Mesenchymal stem cell (in vitro differentiated cells and primary cell): Measurements from ENCODE around the gene PRKAG2.

ENCODE experiments used
- DNase-seq: peaks from one replicate; pipeline ENCODE4 v3.0.0-alpha.2; 2013
- H2AFZ ChIP-seq: one replicate; pipeline ENCODE4 v1.6.1; 2013; ENCODE audit warnings: low read depth, mild to moderate bottlenecking, control low read depth, inconsistent platforms, low read length, moderate library complexity
- H2AK5ac ChIP-seq: 2 replicates; pipeline ENCODE4 v1.6.1; 2013; ENCODE audit warnings: low read length, moderate library complexity, mild to moderate bottlenecking, inconsistent platforms; ENCODE audit not compliant: severe bottlenecking
- H2BK120ac ChIP-seq: one replicate; pipeline ENCODE4 v1.6.1; 2013; ENCODE audit warnings: low read depth, mild to moderate bottlenecking, inconsistent platforms, low read length, moderate library complexity
- H2BK12ac ChIP-seq, 2 experiments: one replicate each; pipeline ENCODE4 v1.6.1; 2013; ENCODE audit warnings: inconsistent platforms in 2 of 2, low read length in 2 of 2, mild to moderate bottlenecking in 2 of 2, moderate library complexity in 2 of 2, control low read depth in 1 of 2
- H2BK15ac ChIP-seq: one replicate; pipeline ENCODE4 v1.6.1; 2013; ENCODE audit warnings: mild to moderate bottlenecking, low read depth, inconsistent platforms; ENCODE audit not compliant: poor library complexity, severe bottlenecking
- H2BK5ac ChIP-seq: 2 replicates; pipeline ENCODE4 v1.6.1; 2013; ENCODE audit warnings: low read depth, mild to moderate bottlenecking, low read length, control low read depth, inconsistent platforms; ENCODE audit not compliant: poor library complexity, severe bottlenecking
- H3K14ac ChIP-seq, 2 experiments: one replicate each; pipeline ENCODE4 v1.6.1; 2013; ENCODE audit warnings: inconsistent platforms in 2 of 2, low read length in 2 of 2, control low read depth in 1 of 2, mild to moderate bottlenecking in 1 of 2, moderate library complexity in 1 of 2
- H3K18ac ChIP-seq, 2 experiments: one replicate each; pipeline ENCODE4 v1.6.1; 2013; ENCODE audit warnings: inconsistent platforms in 2 of 2, low read length in 2 of 2, control low read depth in 1 of 2, low read depth in 1 of 2, mild to moderate bottlenecking in 1 of 2
- H3K23ac ChIP-seq, 2 experiments: one replicate each; pipeline ENCODE4 v1.6.1; 2013; ENCODE audit warnings: inconsistent platforms in 2 of 2, low read length in 2 of 2, mild to moderate bottlenecking in 2 of 2, moderate library complexity in 2 of 2, control low read depth in 1 of 2
- H3K27ac ChIP-seq: 2 replicates; pipeline ENCODE4 v1.5.1; 2013; ENCODE audit warnings: mild to moderate bottlenecking, moderate library complexity, low read length, control low read depth, inconsistent platforms; ENCODE audit not compliant: poor library complexity, severe bottlenecking
- H3K27me3 ChIP-seq, 2 experiments: 2 replicates each; pipeline versions ENCODE4 v1.6.1 to v1.7.0; 2013; ENCODE audit warnings: low read length in 2 of 2, mild to moderate bottlenecking in 2 of 2, moderate library complexity in 2 of 2, control low read depth in 1 of 2, inconsistent platforms in 1 of 2; ENCODE audit not compliant: control insufficient read depth in 1 of 2, insufficient read depth in 1 of 2
- H3K36me3 ChIP-seq, 2 experiments: 2 replicates each; pipeline versions ENCODE4 v1.6.1 to v1.7.0; 2013; ENCODE audit warnings: low read length in 2 of 2, control low read depth in 1 of 2, inconsistent platforms in 1 of 2, low read depth in 1 of 2, mild to moderate bottlenecking in 1 of 2; ENCODE audit not compliant: insufficient read depth in 2 of 2, control insufficient read depth in 1 of 2
- H3K4ac ChIP-seq, 2 experiments: one replicate each; pipeline ENCODE4 v1.6.1; 2013; ENCODE audit warnings: inconsistent platforms in 2 of 2, low read length in 2 of 2, mild to moderate bottlenecking in 2 of 2, moderate library complexity in 2 of 2, control low read depth in 1 of 2, low read depth in 1 of 2
- H3K4me1 ChIP-seq: 2 replicates; pipeline ENCODE4 v1.6.1; 2013; ENCODE audit warnings: low read depth, low read length, control low read depth; ENCODE audit not compliant: control insufficient read depth, insufficient read depth
- H3K4me2 ChIP-seq: 2 replicates; pipeline ENCODE4 v1.6.1; 2013; ENCODE audit warnings: low read length, mild to moderate bottlenecking, inconsistent platforms; ENCODE audit not compliant: poor library complexity, severe bottlenecking
- H3K4me3 ChIP-seq, 2 experiments: 2 replicates each; pipeline versions ENCODE4 v1.5.1 to v1.7.0; 2013; ENCODE audit warnings: low read length in 2 of 2, mild to moderate bottlenecking in 2 of 2, control low read depth in 1 of 2, low read depth in 1 of 2; ENCODE audit not compliant: insufficient read depth in 1 of 2
- H3K79me1 ChIP-seq: replicated peaks from 2 replicates; pipeline ENCODE4 v1.6.1; 2013; ENCODE audit warnings: mild to moderate bottlenecking, control low read depth, low read length, inconsistent platforms; ENCODE audit not compliant: poor library complexity, severe bottlenecking
- H3K9ac ChIP-seq: 2 replicates; pipeline ENCODE4 v1.7.0; 2013; ENCODE audit warnings: mild to moderate bottlenecking, low read length, moderate library complexity
- H3K9me3 ChIP-seq: 2 replicates; pipeline ENCODE4 v1.7.0; 2013; ENCODE audit warnings: mild to moderate bottlenecking, low read length; ENCODE audit not compliant: control insufficient read depth
- H4K8ac ChIP-seq: one replicate; pipeline ENCODE4 v1.6.1; 2013; ENCODE audit warnings: inconsistent platforms, mild to moderate bottlenecking, low read length, moderate library complexity
- H4K91ac ChIP-seq: one replicate; pipeline ENCODE4 v1.6.1; 2013; ENCODE audit warnings: mild to moderate bottlenecking, low read length, inconsistent platforms
- WGBS: methylation state at CpG from one replicate; pipeline ENCODE4 v1.1.7; 2013; ENCODE audit warnings: mixed read lengths; 5-methylcytosine and 5-hydroxymethylcytosine counted together

PRKAG2 gene

GRCh38 chr7:151756076-151756731 lies 120.7 kb downstream of the PRKAG2 start:
- Histone ChIP-seq H3K79me1 (no peaks in the 10 kb centered on the region), H3K4me2 (no peak overlapping the region), H3K4ac (peak overlapping the region; percentile 88 to 89), H3K27ac (no peak overlapping the region), H3K9me3 (no peaks in the 10 kb centered on the region), H2BK12ac (peak overlapping the region; percentile 90 to 98), H2BK120ac (peak overlapping the region; percentile 76), H4K91ac (peak overlapping the region; percentile 97), H4K8ac (peak overlapping the region; percentile 96), H2AFZ (no peak overlapping the region), H3K4me3 (no peak overlapping the region), H2BK5ac (no peak overlapping the region), H2AK5ac (peak overlapping the region; percentile 85), H3K23ac (peak overlapping the region in 1 of 2 experiments; percentile 3), H3K27me3 (peaks cover 0 to 9% of the 10 kb centered on the region in 2 experiments), H3K9ac (no peak overlapping the region), H3K14ac (peak overlapping the region in 1 of 2 experiments; percentile 63), H3K18ac (peak overlapping the region; percentile 92 to 94), H3K36me3 (no peaks in the 10 kb centered on the region), H2BK15ac (peak overlapping the region; percentile 99), H3K4me1 (peaks cover 30% of the 10 kb centered on the region)
- WGBS, result 68% methylated on average over 19 of the region's 19 CpGs
- peak; percentile 79 for DNase-seq

GRCh38 chr7:151755131-151755801 lies 121.6 kb downstream of the PRKAG2 start:
- 36% methylated on average over 11 of the region's 11 CpGs for WGBS
- Histone ChIP-seq H3K27me3 (peaks cover 0 to 8% of the 10 kb centered on the region in 2 experiments), H3K14ac (peak overlapping the region in 1 of 2 experiments; percentile 2), H2AK5ac (peak overlapping the region; percentile 94), H2BK5ac (peak overlapping the region; percentile 12), H3K18ac (peak overlapping the region; percentile 90 to 92), H3K9me3 (no peaks in the 10 kb centered on the region), H3K27ac (no peak overlapping the region), H3K4me3 (no peak overlapping the region), H2BK12ac (peak overlapping the region; percentile 81 to 98), H3K4me1 (peaks cover 30% of the 10 kb centered on the region), H2AFZ (no peak overlapping the region), H3K9ac (no peak overlapping the region), H3K4ac (peak overlapping the region; percentile 15 to 50), H2BK15ac (peak overlapping the region; percentile 83), H3K4me2 (no peak overlapping the region), H3K79me1 (no peaks in the 10 kb centered on the region), H4K91ac (peak overlapping the region; percentile 98), H2BK120ac (peak overlapping the region; percentile 77), H4K8ac (peak overlapping the region; percentile 92), H3K36me3 (no peaks in the 10 kb centered on the region), H3K23ac (no peak overlapping the region)
- peak; percentile 93 for DNase-seq

DNA sequence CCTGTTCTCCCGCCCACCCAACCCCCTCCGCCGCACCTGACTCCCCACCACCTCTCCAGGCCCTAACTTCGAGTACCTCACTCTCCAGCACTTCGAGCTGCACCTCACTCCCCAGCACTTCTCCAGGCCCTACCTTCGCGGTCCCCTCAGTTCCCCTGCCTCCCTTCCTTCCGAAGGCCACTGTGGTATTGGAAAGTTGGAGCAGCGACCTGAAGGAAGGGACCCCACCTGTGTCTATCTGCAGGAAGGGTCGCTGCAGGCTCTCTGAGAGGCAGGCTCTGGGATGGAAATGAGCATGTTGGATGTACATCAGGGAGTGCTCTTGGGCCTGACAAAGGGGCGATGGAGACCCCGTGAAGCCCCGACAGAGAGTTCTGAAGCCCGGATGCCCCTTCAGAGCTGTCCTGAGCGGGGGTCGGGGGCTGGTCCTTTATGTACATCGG lies 122.2 kb downstream of the PRKAG2 start:
- Histone ChIP-seq H3K4me1 (peaks cover 30% of the 10 kb centered on the region), H3K36me3 (no peaks in the 10 kb centered on the region), H3K79me1 (no peaks in the 10 kb centered on the region), H3K9me3 (no peaks in the 10 kb centered on the region), H2AK5ac (peak overlapping the region; percentile 94), H3K18ac (peak overlapping the region; percentile 88 to 90), H3K4me2 (no peak overlapping the region), H3K14ac (peak overlapping the region in 1 of 2 experiments; percentile 2), H4K8ac (peak overlapping the region; percentile 92), H2BK15ac (peak overlapping the region; percentile 83), H2BK120ac (peak overlapping the region; percentile 77), H3K23ac (no peak overlapping the region), H3K27me3 (peaks cover 0 to 8% of the 10 kb centered on the region in 2 experiments), H3K27ac (peak overlapping the region; percentile 76), H3K9ac (no peak overlapping the region), H2BK5ac (peak overlapping the region; percentile 12), H3K4ac (peak overlapping the region; percentile 15 to 50), H4K91ac (peak overlapping the region; percentile 98), H2AFZ (no peak overlapping the region), H3K4me3 (no peak overlapping the region), H2BK12ac (peak overlapping the region; percentile 57 to 81)
- no peak for DNase-seq
- WGBS, result 74% methylated on average over 13 of the region's 17 CpGs

DNA sequence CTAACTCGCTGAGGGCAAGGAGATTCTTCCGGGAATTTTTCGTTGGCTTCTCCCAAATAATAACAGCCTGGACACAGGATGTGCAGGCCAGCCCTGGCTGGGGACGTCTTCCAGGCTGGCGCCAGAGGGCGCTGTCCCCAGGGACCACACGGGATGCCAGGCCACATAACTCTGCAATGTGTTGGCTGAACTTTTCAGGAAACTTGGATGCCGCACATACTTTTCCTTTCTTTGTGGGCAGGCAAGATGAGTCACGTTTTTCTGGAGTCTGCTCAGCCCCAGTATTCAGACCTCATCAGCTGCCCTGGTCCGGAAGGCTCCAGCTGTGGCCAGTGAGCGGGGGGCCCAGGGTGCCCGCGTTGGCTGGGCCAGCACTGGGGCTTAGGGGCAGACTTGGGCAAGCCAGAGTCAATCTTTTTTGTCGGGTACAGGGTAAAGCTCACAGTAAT lies 122.7 kb downstream of the PRKAG2 start:
- Histone ChIP-seq H3K4me2 (no peak overlapping the region), H2BK12ac (peak overlapping the region; percentile 60 to 88), H3K14ac (no peak overlapping the region), H3K27me3 (peaks cover 0 to 5% of the 10 kb centered on the region in 2 experiments), H3K9me3 (no peaks in the 10 kb centered on the region), H3K9ac (peak overlapping the region; percentile 50), H3K36me3 (no peaks in the 10 kb centered on the region), H3K4ac (peak overlapping the region in 1 of 2 experiments; percentile 64), H4K91ac (peak overlapping the region; percentile 87), H3K4me1 (peaks cover 28% of the 10 kb centered on the region), H2AFZ (no peak overlapping the region), H2BK120ac (peak overlapping the region; percentile 77), H4K8ac (peak overlapping the region; percentile 81), H2AK5ac (peak overlapping the region; percentile 91), H2BK5ac (peak overlapping the region; percentile 12), H3K18ac (peak overlapping the region; percentile 88 to 90), H2BK15ac (peak overlapping the region; percentile 44), H3K23ac (no peak overlapping the region), H3K27ac (peak overlapping the region; percentile 92), H3K79me1 (no peaks in the 10 kb centered on the region), H3K4me3 (no peak overlapping the region)
- 1% methylated on average over 13 of the region's 14 CpGs for WGBS
- peak; percentile 99 for DNase-seq
